ENCODE data around the gene PALLD.
A peak's percentile ranks its signal among the peaks of the same experiment; 100 is the strongest.

Gene PALLD

DNA sequence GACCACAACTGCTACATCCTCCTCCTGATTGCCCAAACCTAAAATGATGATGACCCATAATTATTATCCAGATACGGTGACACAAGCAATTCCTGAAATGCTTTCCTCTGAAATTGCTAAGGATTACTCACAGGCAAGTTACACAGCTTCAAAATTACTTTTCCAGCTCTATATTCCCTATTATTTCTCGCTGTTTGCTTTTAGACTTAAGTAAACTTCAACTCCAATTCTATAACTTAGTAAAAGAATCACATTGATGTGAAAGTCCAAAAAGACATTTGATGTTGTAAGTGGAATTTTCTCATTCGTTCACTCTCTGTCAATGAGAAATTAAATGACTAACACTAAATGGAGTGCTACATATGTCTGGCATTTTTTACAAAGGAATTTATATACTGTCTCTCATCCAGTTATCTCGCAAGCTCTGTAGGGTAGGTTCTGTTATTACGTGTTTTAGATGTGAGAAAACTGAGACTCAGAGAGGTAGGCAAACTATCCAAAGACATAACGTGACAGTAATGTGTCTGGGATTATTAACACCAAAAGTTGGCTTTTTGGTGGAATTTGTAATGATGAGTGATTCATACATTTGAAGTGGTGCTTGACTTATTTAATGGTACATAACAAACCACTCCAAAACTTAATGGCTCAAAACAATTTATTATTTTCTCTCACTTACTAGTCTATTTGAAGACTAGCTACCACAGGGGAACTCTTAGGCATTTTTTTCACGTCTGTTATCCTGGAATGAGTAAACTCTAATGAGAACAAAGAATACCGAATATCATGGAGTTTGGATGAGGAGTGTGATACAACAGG is 31.5 kb downstream of the PALLD start:
- DNase-seq: peak; percentile 28

DNA sequence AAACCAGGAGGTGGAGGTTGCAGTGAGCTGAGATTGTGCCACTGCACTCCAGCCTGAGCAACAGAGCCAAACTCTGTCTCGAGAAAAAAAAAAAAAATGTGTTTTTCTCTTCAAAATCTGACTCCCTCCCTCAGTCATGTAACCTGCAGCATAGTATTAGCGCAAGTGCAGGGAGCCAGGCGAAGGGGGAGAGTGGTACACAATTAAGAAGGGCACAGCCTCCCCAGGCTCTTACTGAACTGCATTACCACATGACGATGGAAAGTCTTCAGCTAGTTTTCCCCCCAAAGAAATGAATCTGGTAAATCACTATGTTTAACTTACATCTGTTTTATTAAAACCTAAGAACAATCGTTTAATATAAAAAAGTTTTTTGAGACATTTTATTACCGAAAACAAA is 32.4 kb downstream of the PALLD start:
- DNase-seq: no peak

DNA sequence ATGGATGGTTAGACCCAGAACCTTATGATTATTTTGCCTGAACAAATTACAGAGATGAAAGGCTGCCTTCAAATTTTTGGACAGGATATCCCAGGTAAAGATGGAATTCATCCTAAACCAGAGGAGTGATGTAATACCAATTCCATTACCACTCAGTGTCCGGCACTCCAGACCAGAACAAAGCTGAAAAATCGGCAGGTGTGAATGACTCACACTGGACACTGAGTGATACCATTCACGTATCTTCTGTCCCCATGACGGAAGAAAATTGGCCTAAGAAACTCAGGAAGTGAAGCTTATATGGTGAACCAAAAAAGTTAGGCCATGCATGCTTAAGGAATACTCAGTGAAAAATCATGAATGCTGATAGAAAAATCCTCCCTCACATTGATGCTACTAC is 34.5 kb downstream of the PALLD start:
- DNase-seq: no peak

DNA sequence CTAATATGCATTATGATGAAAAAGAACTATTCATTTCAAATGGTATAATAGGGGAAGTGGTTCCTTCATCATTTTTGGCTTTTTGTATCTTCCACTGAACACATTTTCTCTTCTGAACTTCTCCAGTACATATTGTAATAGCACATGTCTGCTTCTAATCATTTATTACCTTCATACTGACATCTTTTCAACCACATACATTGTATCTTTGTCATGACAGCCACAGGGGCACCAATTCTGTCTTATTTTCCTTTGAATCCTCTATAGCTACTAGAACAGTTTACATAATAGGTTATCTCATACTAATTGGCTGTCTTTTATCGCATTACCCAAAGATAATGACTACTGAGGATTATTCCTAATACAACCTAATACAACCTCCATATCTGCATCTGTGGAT is 37.7 kb downstream of the PALLD start:
- no peak for DNase-seq

DNA sequence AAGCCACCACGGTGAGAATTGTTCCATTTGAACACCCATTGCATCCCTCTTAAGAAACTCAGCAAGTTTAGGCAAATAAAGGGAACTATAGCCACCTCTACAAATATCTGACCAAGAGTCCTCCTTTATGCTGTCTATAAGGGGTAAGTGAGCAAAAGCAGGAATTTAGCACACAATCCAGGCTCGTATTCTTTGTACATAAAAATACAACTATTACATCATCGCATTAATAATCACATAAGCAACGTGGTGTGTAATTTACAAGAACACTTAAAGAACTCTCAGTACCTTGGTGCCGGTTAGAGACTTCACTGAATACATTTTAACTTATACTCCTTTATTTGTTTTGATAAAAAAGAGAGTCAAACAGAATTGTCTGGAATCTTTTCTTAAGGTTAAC is 38.8 kb downstream of the PALLD start:
- no peak for DNase-seq

DNA sequence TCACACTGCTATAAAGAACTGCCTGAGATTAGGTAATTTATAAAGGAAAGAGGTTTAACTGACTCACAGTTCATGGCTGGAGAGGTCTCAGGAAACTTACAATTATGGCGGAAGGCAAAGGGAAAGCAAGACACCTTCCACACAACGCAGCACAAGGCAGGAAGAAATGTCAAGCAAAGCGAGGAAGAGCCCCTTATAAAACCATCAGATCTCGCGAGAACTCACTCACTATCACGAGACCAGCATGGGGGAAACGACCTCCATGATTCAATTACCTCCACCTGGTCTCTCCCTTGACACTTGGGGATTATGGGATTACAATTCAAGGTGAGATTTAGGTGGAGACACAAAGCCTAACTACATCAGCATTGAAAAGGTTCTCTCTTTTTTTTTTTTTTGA is 39.6 kb downstream of the PALLD start:
- DNase-seq: no peak

DNA sequence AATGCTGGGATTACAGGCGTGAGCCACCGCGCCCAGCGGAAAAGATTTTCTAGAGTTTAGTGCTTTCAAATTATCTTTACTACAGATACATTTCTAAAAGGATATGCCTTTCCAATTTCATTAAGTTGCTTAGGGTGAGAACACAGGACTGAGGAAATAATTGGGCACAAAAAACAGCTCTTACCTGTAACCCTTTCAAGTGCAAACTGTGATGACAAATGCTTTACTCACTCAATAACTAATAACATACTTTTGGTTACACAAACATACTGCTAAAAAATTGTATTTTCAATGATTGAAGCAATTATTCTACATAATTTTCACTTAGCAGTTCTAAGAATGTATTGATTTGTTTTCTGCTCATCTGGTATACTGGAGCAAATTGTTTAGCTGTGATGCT is 40.2 kb downstream of the PALLD start:
- no peak for DNase-seq

DNA sequence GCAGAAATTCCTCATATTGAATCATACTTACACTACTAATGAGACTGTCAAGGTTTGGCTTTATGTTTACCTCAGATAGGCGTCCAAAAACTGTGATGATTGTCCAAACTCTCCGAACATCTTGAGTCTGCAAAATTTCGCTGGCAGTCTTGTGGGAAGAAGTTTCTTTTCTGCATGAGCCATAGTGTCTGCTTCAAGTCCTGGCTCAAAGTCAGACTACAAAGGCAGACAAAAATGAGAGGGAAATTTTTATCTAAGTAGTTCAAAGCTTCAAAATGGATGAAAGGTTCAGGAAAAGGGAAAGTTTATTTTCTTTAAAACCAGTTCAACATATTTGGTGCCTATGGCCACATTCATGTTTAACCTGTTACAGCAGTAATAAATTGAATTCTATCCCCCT is 40.7 kb downstream of the PALLD start:
- DNase-seq: no peak

DNA sequence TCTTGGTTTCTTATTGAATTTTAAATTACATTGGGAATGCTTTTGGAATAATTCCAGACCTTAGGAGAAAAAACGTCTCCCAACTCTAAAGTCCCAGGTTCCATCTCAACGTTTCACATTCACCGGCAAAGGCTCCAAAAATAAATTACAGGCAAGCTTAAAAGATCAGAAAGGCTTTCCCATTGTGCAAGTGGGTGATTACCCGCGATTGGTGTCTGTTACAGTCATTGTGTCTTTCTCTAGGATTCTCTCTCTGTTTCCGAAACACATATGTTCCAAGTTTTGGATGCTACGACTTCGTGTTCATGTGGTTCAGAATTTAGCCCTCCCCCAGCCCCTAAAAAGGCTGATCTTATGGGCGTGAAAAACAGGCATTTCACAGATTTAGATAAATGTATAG is 41.8 kb downstream of the PALLD start:
- DNase-seq: no peak

DNA sequence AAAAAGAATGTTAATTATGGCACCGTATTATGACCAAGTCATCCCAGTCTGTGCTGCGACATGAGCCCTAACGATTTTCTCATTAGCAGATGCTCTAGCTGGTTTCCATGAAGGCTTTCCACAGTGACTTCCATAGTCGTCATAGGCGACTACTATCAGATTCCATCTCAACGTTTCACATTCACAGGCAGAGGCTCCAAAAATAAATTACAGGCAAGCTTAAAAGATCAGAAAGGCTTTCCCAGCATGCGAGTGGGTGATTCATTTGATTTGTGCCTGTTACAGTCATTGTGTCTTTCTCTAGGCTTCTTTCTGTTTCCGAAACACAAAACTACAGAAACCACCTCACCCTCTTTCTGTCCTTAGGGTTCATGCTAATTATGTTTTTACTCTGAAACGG is 43.2 kb downstream of the PALLD start:
- no peak for DNase-seq

DNA sequence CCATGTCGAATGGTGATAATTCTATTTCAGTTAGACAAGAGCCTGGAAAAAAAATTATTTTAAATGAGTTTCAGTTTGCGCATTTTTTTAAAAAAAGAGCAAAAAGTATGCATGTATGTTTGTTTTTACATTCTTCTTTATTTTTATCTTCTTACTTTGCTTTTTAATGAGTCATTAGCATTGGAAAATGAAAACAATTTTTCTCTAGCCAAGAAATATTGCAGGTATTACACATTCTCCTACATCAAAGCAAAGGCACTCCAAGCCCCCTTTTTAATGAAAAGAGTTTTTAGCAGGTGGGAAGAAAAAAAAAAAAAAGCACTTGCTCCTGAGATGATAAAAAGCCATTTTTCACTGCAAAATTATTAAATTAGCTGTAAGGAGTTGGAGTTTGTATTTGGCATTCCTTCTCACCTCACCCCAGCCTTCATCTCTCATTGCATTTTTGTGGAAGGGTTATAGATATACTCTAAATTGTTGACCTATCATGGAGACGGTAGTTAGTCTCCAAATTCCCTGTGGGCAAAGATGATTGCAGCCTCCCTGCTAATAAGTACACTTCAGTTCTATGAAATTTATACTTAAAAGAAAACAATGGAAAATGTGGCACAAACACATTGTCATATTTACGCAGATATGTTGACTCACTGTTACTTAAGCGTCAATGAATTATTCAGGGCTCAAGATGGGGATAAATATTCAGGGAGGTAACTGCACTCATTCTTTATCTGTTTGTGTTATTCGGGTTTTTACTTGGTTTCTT is 43.8 kb downstream of the PALLD start:
- DNase-seq: no peak

DNA sequence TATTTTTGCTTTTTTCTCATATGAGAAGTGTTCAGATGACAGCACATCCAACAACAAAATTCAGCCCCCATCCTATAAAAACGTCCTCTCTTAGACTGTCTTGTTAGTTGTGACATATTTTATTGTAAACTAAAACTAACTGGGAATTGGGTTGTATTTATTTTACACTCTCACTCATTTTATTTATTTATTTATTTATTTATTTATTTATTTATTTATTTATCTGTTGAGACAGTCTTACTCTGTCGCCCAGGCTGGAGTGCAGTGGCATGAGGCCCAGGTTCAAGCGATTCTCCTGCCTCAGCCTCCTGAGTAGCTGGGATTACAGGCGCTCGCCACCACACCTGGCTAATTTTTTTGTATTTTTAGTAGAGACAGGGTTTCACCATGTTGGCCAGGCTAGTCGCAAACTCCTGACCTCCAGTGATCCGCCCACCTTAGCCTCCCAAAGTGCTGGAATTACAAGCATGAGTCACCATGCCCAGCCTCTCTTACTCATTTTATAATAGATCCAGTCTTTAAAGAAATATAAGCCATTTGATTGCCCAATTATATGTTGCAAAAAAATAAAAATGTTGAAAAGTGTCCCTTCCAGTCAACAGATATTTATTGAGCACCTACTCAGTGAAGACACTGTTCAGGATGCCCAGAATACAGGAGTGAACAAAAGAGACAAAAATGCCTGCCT is 44.6 kb downstream of the PALLD start:
- no peak for DNase-seq

DNA sequence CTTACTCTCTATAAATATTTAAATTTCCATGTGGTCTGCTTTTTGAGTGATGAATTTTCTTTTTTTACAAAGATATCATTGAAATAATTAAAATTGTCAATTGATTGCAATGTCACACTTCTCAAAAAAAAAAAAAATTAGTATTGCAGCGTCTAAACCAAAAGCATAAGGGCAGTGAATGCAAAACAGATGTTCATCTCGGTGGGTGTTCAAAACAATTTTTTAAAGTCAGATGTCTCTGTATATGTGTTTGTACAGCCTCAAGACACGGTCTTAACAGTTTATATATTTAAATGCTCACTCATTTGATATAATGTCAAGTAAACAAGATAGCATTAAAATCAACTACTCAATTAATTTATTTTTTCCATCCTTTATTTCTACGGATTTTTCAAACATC is 52.3 kb downstream of the PALLD start:
- DNase-seq: no peak

DNA sequence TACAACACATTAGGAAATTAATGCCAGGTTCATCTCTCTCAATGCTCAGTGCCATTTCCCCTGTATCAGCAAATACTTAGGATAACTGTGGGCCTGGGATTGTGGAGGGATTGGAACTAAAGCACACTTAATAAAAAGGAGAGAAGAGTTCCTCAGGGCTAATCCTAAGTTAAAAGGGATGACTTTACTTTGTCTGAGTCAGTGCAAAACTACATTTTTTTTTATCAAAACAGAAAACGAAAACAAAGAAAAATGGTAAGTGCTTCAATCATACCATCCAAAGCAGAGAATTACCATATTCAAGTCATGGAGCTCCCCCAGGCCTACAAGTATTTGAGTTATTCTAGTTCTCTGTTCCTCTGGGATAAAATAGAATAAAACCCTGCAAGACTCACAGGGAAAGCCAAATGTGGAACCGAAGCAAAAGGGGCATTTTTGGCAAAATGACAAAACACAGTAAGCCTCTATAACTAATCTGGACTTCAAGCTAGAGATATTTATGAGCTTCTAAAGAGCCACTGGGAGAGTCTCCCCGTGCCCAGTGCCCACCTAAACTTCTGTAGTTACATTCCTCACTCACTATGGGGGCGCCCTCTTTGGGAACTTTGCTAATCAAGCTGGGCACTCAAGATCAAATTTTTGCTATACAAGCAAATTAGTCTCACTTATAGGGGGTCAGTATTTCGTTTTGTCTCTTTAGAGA is 53.4 kb downstream of the PALLD start:
- DNase-seq: no peak

DNA sequence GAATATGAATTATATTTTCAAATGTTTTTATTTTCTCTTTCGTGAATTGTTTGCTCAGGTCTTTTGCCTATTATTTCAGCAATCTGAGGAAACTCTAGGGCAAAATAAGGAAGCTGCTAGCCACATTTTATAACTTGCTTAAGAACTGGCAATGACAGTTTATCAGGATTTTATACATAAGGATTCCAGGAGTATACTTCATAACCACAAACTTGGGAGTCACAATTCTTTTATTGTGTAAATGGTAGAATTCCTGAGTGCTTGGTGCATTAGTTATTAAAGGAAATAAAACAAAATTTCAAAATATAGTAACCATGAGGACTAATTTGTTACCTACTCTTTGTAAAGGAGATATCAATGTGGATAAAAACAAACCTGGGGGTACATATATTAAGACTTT is 54.4 kb downstream of the PALLD start:
- no peak for DNase-seq

DNA sequence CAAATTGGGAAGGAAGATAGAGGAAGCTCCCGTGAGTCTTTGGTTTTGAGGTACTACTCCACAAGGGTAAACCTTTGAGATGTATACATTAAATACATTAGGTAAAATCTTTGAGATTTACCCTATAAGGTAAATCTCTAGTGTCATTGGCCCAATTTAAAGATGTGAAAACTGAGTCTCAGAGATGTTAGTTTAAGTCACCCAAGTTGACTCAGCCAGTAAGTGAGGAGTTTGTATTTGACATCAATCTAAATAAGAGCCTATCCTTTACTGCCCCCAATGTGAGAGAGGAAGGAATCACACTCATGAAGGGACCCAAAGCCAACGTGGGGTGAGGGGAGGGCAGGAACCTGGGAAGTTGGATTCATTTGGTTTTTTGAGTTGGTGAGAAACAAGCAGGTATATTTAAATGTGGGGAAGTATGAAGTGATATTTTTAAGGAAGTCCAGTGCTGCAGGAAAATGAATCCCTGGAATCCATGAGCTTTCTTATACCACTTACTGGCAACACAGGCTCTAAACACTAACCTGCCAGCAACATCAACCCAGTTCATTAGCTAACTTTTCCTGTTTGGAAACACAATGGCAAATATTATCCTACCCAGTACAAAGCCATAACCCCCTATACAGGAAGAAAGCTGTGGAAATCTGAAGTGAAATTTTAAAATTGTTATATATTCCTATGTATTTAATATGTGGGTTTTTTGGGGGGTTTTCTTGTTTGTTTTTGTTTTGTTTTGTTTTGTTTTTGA is 55.3 kb downstream of the PALLD start:
- no peak for DNase-seq

DNA sequence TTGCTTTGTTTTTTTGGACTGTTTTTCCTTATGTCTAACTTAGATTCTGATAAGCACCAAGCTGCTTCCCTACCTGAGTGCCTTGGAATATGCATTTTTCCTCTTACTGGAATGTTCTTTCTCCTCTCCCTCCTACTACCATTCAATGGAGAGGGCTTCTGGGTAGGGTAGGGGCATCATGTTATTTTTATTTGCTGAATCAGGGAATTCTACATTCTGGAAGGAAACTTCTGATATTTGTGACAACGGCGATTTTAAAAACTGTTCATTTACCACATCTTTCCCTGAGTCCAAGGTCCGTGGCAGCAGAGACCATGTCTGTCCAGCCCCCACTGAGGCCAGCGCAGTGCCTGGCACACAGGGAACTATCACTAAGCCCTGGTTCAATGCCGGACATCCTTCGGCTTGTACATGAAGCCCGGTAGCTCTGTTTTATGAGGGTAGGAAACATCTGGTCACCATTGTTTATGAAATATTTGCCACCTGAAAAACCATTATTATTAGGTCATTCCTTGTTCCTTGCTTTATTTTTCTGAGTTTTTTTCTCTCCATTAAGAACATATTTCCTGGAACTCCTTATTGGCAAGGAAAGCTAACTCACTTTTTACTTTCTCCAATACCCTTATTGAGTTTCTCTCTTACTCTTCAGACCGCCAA is 57.0 kb downstream of the PALLD start:
- DNase-seq: no peak

DNA sequence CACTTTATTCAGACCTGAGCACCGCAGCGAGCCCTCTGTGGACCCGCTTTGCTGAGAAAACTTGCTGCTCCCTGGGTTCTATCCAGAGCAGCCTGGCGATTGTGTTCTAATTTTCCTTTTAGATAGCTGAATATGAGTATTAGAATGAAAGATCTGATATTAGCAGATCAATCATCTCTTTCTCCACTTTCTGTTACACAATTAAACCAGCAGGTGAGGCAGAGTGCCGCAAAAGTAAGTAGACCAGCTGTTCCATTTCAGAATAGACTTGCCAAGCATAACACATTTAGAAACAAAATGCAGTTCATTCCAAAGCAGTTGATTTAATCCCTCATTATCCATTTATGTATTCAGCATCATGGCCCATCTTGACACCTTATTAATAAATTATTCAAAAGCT is 58.6 kb downstream of the PALLD start:
- no peak for DNase-seq

DNA sequence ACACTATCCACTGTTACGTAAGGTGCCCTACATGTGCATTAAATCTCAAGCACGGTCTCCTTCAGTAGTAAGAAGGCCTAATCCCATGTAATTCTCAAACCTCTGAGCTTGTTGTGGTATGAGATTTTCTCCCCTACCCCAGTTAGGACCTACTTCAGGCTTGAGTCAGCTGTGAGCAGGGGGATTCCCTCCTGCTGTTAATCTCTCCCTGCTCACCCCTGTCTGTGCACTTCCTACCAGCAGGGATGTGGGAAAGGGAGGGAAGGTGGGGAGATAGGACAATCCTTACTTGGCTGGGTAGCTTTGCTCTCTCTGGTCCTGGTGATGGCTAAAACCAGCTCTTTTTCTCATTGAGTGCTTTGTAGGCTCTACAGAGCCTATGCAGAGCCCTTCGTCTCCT is 60.8 kb downstream of the PALLD start:
- DNase-seq: no peak

DNA sequence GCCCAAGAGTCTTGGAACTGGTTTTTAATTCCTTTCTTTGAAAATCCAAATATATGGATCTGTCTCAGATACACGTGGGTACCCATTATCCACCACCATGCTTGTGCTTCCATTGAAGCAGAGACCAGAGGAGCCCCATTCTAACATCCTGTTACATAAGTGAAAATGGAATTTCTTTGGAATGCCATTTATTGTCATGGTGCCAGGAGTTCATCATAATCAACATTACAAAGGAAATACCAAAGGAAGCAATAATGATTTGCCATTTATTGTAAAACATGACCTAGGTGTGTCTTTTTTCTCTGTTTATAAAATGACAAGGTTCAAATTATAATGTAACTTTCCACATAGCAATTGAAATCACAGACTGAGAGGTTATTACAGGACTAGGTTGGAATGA is 61.7 kb downstream of the PALLD start:
- no peak for DNase-seq

DNA sequence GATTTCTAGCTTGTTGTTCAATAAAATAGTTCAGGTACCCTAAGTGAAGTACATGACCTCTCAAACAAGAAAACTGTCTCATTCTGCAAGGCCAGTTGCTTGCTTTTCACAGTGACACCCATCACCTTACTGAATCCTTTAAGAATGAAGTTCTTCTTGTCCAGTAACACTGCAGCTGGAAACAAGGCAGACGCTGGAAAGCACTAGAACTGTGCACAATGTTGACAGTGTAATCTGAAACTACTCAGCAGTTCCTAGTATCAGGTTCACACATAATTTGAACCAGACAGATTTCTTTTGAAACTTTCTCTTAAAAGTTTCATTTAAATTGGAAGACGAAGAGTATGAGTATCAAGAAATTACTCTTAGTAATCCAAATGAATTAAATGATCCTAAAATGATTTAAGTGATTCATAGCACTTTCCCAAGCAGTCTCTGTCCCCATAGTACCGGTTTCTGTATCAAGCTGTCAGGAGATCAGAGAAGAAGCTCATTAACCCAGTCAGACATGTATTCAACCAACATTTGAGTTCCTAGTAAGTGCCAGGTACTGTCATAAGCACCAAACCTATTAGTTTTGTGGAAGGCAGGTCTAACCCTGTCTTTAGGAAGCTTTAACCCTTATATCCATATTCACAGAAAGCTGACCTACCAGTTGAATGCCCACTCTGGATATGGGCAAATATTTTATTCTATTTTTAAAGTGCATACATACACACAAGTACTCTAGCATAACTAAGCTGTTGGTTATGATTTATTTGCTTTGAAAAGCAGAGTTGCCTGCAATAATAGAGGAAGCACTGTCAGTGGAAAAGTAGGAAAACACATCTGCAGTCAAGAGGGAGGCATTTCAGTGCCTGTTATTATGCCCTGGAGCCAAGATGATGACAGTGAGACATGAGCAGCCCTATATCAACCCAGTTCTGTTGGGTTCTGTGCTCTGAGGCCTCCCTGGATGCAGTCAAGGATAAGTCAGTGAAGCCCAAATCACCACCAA is 63.6 kb downstream of the PALLD start:
- peak; percentile 15 for DNase-seq
